K562 (cell line): ENCODE data around the gene BTBD1. TPM values are rescaled to one million over a fixed set of nuclear protein-coding genes. Genes with fewer than 3 reads are reported as not detected.
A peak's percentile ranks its signal among the peaks of the same experiment; 100 is the strongest.

ENCODE experiments used
- E2F8 ChIP-seq: fragments of 450-650 bp; IDR thresholded peaks from 2 replicates; pipeline ENCODE4 v1.7.1; 2018; ENCODE audit warnings: mild to moderate bottlenecking, low read depth; ENCODE audit not compliant: partially characterized antibody
- FUS ChIP-seq: fragments of 200-400 bp; formaldehyde crosslinking; optimal IDR thresholded peaks from 2 replicates; pipeline ENCODE3; 2017; ENCODE audit warnings: low read depth, low read length
- HSF4 ChIP-seq: fragments of 250-450 bp; sonication (Bioruptor Pico); IDR thresholded peaks from 2 replicates; pipeline ENCODE4 v2.1.2; 2022; ENCODE audit warnings: mild to moderate bottlenecking, moderate library complexity, borderline replicate concordance
- JUNB ChIP-seq: fragments of 450-650 bp; formaldehyde crosslinking; conservative IDR thresholded peaks from 2 replicates; pipeline ENCODE4 v1.4.0; 2020; ENCODE audit warnings: mild to moderate bottlenecking
- KDM4B ChIP-seq, 2 experiments: fragments of 450-650 bp in 1 of 2; sonication (generic) in 1 of 2; IDR thresholded peaks; 2 replicates each; pipeline ENCODE4 v1.6.1; 2016 to 2017; ENCODE audit warnings: borderline replicate concordance in 2 of 2, antibody characterized with exemption in 1 of 2, low read depth in 1 of 2, mild to moderate bottlenecking in 1 of 2
- NELFE ChIP-seq: IDR thresholded peaks from 2 replicates; pipeline ENCODE4 v1.6.1; 2011; ENCODE audit warnings: mild to moderate bottlenecking; ENCODE audit not compliant: insufficient read depth, insufficient read length
- POLR2H ChIP-seq: IDR thresholded peaks from 2 replicates; pipeline ENCODE4 v1.6.1; 2016; ENCODE audit warnings: missing genetic modification characterization, low read depth, mild to moderate bottlenecking, control low read depth, missing compliant biosample characterization, moderate library complexity
- RBBP5 ChIP-seq: fragments of 200-600 bp; sonication (generic); IDR thresholded peaks from 2 replicates; pipeline ENCODE4 v1.6.1; 2012; ENCODE audit warnings: borderline replicate concordance, mild to moderate bottlenecking, low read length, control low read depth, inconsistent platforms; ENCODE audit not compliant: insufficient read depth, poor library complexity, severe bottlenecking
- SMARCB1 ChIP-seq: IDR thresholded peaks from 2 replicates; pipeline ENCODE4 v1.6.1; 2011; ENCODE audit warnings: improper control_type of control experiment, low read depth; ENCODE audit not compliant: insufficient read length
- SMARCC2 ChIP-seq: fragments of 450-650 bp; IDR thresholded peaks from 2 replicates; pipeline ENCODE4 v1.6.1; 2017; ENCODE audit warnings: antibody characterized with exemption, moderate library complexity, mild to moderate bottlenecking, low read depth
- TRIM28 ChIP-seq: fragments of 450-650 bp; IDR thresholded peaks from 2 replicates; pipeline ENCODE4 v1.6.1; 2017
- USF2 ChIP-seq: sonication (generic); formaldehyde crosslinking; IDR thresholded peaks from 2 replicates; pipeline ENCODE4 v1.5.0; 2020; ENCODE audit warnings: missing genetic modification reagents
- ZFPM2 ChIP-seq: fragments of 250-450 bp; sonication (Bioruptor Pico); IDR thresholded peaks from 2 replicates; pipeline ENCODE4 v1.5.1; 2022; ENCODE audit warnings: mild to moderate bottlenecking
- ZFX ChIP-seq: sonication (generic); formaldehyde crosslinking; IDR thresholded peaks from 2 replicates; pipeline ENCODE4 v1.8.0; 2022; ENCODE audit warnings: mild to moderate bottlenecking, missing genetic modification reagents, moderate library complexity
- ZNF586 ChIP-seq: fragments of 450-650 bp; formaldehyde crosslinking; conservative IDR thresholded peaks from 2 replicates; pipeline ENCODE4 v1.4.0; 2020; ENCODE audit warnings: mild to moderate bottlenecking, moderate library complexity
- polyA plus RNA-seq, 8 experiments: library from polyadenylated mRNA; depleted of rRNA in 4 of 8; stranded (reverse) in 5 of 8; unstranded in 3 of 8; fragments of >200 nt; fragmentation: Nextera tagmentation in 2 of 8; fragmentation: Illumina TruSeq in 1 of 8; extraction: Ambion mirVana in 2 of 8; extraction: Trizol in 1 of 8; gene quantifications; 2 replicates each; pipeline versions ENCODE4 v1.2.1 to v1.2.3, GENCODE V29; 2011 to 2014; ENCODE audit warnings: inconsistent platforms in 1 of 8, missing spikeins in 1 of 8
- total RNA-seq, 7 experiments: library from RNA; depleted of rRNA in 6 of 7; stranded (reverse); fragments of >200 nt in 6 of 7; fragmentation: Illumina TruSeq in 2 of 7; extraction: Trizol in 2 of 7; gene quantifications; 2 replicates each; pipeline versions ENCODE4 v1.2.1 to v1.2.3, GENCODE V29; 2011 to 2021; ENCODE audit warnings: low replicate concordance in 1 of 7
- TF ChIP-seq, protein P1 (sequence below): fragments of 250-450 bp; sonication (Bioruptor Pico); IDR thresholded peaks from 2 replicates; pipeline ENCODE4 v1.4.0; 2020; ENCODE audit warnings: mild to moderate bottlenecking, moderate library complexity
- TF ChIP-seq, protein P2 (sequence below): sonication (generic); formaldehyde crosslinking; IDR thresholded peaks from 2 replicates; pipeline ENCODE4 v1.8.0; 2022; ENCODE audit warnings: missing genetic modification reagents, mild to moderate bottlenecking, moderate library complexity, borderline replicate concordance
- TF ChIP-seq, protein P3 (sequence below): conservative IDR thresholded peaks from 2 replicates; pipeline ENCODE4 v1.6.1; 2011; ENCODE audit warnings: low read depth, mild to moderate bottlenecking, low read length; ENCODE audit not compliant: control insufficient read depth

Gene BTBD1
- total and polyA plus RNA-seq, 9 of the 15 experiments (the other 6 are each of a cell fraction or from before 2014, with no cell fraction given), result 19.4 to 106 (median 90.4) TPM

DNA sequence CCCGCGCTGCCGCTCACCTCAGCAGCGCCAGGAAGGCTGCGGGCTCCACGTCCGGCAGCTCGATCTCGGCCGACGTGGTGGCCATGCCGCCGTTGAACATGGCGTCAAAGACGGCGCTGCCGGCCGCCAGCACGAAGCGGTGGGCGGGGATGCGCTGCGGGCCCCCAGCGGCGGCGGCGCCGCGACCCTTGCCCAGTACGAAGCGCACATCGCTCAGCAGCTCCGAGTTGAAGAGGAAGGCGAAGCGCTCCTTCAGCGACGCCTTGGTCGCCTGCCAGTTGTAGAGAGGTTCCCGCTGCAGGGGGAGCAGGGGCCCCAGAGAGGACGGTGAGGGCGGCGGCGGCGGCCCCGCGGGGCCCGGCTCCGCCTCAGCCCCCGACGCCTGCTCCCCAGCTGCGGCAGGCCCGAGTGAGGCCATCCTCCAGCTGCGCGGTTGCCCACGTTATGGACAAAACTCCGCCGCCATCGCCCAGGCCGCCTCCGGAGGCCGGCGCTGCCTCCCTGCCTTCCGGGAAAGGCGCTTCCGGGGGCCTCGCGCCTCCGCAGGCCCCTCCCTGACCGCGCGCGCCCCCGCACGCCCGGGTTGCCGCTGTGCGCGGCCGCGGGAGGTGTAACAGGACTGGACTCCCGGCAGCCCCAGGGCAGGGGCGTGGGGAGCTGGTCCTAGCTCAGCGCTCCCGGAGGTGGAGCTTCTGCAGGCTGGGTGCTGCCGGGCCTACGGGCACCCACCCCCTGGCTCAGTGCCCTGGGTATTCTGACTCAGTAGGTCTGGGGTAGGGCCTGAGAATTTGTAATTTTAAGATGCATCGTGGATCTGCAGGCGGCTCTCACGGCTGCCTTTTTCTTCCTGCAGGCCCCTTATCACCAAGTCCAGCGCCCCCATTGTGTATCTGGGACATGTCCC lies at the start of gene BTBD1 (continued):
- TF ChIP-seq, protein P1, sequence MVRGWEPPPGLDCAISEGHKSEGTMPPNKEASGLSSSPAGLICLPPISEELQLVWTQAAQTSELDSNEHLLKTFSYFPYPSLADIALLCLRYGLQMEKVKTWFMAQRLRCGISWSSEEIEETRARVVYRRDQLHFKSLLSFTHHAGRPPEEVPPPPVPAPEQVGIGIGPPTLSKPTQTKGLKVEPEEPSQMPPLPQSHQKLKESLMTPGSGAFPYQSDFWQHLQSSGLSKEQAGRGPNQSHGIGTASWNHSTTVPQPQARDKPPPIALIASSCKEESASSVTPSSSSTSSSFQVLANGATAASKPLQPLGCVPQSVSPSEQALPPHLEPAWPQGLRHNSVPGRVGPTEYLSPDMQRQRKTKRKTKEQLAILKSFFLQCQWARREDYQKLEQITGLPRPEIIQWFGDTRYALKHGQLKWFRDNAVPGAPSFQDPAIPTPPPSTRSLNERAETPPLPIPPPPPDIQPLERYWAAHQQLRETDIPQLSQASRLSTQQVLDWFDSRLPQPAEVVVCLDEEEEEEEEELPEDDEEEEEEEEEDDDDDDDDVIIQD (CRISPR knock-in tag), result no peak
- TF ChIP-seq HSF4 (no peak), USF2 (CRISPR knock-in tag) (no peak), NELFE (no peak), POLR2H (peak; percentile 81), ZNF586 (no peak; the same call in 1 of the 2 replicates), ZFX (CRISPR knock-in tag) (peak; percentile 93), FUS (peak; percentile 92), RBBP5 (peak; percentile 95), KDM4B (IDR thresholded peaks at IDR 0.05; ENCODE audit: borderline replicate concordance in 2 of 2, low read depth in 1 of 2) (no peak; a peak in 1 of 4 replicates), TRIM28 (no peak), JUNB (CRISPR knock-in tag) (no peak), ZFPM2 (CRISPR knock-in tag) (peak; percentile 21; the same call in 1 of the 2 replicates), SMARCC2 (no peak), SMARCB1 (no peak), E2F8 (peak; percentile 53)
- TF ChIP-seq, protein P2, sequence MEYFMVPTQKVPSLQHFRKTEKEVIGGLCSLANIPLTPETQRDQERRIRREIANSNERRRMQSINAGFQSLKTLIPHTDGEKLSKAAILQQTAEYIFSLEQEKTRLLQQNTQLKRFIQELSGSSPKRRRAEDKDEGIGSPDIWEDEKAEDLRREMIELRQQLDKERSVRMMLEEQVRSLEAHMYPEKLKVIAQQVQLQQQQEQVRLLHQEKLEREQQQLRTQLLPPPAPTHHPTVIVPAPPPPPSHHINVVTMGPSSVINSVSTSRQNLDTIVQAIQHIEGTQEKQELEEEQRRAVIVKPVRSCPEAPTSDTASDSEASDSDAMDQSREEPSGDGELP (CRISPR knock-in tag), result peak; percentile 76
- TF ChIP-seq, protein P3, sequence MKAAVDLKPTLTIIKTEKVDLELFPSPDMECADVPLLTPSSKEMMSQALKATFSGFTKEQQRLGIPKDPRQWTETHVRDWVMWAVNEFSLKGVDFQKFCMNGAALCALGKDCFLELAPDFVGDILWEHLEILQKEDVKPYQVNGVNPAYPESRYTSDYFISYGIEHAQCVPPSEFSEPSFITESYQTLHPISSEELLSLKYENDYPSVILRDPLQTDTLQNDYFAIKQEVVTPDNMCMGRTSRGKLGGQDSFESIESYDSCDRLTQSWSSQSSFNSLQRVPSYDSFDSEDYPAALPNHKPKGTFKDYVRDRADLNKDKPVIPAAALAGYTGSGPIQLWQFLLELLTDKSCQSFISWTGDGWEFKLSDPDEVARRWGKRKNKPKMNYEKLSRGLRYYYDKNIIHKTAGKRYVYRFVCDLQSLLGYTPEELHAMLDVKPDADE, result peak; percentile 61; the same call in 1 of the 2 replicates
